IPS DF 4.7 (cell line): ENCODE results near the gene KRT74.

Source experiments
- DNase-seq: peaks from one replicate; pipeline ENCODE4 v3.0.0-alpha.2; 2013; ENCODE audit warnings: low spot score; ENCODE audit errors: extremely low read depth

KRT74 gene

DNA sequence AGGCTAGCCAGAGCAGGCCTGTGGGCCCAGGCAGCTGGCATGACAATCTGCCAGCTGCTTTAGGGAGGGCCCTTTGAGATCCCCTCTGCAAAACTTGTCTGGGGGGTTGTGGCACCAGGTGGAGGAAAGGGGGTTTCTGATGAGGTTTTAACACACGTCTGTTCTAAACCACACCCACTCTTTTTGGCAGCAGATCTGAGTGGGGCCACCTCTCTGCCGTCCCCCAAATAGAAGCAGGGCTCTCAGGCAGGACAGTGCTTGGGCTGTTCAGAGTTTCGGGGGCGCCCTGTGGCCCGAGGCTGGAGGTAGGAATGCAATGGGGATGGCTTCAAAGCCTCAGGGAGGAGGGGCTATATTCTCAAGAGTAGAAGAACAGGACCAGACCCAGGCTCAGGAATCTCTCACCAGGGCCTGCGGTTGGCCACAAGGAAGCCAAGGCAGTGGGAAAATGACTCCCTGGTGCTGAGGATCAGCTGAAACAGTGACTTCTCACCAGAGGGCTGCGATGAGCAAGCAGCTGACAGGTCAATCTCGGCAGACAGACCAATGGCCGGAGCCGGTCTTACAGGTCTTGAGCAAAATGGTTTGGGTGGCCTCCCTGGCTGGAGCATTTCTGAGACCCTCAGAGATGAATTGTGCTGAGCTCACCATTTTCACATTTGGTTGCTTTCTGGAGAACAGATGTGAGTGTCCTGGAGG lies 51.9 kb downstream of the KRT74 start:
- no peak for DNase-seq

DNA sequence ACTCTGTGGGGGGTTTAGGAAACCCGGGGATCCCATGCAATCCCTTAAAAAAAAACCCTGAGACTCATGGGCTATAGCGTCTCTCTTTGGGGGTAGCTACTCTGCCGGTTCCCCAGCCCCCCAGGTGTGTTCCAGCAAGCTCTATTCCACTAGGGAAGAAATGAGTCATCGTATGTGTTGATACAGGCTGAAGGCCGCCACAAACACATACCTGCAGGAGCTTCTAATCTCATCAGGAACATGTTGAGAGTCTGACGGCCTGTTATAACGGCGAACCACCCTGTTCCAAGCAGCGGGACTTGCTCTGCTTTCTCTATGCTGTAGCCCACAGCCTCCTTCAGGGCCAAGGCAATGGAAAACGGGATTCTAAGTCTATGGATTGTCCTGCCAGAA lies 52.5 kb downstream of the KRT74 start:
- DNase-seq = no peak

DNA sequence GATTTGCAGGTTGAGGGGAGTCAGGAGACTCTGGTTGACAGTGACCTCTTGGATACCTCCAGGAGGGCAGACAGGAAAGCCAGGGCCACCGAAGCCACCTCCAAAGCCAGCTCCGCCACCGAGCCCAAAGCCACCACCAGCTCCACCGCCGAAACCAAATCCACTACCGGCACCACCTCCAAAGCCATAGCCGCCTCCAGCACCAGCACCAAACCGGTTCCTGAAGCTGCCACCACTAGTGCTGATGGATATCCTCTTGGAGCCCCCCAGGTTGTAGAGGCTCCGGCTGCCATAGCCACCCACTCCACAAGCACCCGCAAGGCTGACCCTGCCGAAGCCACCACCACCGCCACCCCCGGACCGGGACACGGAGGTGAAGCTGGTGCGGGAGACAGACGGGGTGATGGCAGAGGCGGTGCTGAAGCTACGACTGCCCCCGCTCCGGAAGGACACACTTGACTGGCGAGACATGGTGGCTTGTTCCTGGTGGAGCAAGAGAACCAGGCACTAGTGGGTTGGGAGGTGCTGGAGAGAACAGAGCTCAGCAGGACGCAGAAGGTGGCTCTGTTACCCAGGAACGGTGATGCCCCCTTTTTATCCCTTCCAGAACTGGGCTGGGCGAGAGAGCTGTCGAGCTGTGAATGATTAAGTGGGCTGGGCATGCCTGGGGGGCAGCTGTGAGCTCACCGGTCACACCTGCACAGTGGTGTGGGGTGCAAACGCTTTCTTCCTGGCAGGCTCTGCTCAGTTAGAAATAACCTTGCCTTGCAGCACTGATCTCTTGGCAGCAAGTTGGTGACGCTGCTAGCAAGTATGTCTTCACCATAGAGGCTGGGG lies 53.6 kb downstream of the KRT74 start, which contains the start of gene KRT5:
Gene KRT5 (minus strand): TSS at position 569 of the 837 bp plus-strand sequence. CDS start 98 bp downstream, at position 471.
- DNase-seq = no peak

DNA sequence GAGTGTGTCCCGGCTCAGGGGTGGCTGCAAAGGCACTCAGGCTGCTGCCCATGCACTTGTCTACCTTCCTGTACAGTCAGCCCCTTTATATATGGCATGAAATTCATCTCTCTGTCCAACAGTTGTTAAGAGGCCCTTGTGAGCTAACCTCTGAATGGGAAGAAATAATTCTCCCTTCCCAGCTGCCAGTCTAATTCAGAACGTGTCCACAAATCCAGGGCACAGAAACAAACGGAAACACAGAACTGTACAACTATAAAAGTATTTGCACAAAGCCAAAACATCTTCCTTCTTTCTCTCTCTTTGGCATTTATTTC lies 54.3 kb downstream of the KRT74 start:
- DNase-seq = no peak

DNA sequence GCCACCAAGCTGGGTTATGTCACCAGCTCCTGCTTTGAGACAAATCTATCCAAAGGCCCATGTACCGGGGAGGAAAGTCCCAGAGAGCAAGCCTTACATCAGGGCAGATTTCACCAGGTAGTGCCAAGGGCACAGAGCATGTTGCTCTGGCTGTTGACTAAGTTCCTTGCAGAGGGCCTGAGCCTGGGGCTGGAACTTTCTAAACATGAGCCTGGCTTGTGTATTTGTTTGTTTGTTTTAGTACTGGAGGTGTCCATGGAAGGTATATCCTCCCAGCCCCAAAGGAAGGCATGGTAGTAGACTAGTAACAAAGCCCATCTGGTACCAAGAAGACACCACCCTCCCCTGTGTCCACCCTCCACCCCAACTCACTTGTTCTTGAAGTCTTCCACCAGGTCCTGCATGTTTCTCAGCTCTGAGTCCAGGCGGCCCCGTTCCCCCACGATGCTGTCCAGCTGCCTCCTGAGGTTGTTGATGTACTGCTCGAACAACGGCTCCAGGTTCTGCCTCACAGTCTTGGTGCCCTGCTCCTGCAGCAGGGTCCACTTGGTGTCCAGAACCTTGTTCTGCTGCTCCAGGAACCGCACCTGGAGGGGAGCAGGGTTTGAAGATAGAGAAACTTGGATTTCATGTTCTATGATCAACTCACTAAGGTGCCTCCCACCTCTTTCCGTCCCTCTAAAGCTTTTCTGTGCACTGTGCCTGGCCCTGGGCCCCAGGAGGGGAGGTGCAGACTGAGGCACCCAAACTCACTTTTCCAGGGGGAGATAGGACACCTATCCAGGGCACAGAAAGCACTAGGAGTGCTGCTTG lies 54.9 kb downstream of the KRT74 start:
- DNase-seq = no peak

DNA sequence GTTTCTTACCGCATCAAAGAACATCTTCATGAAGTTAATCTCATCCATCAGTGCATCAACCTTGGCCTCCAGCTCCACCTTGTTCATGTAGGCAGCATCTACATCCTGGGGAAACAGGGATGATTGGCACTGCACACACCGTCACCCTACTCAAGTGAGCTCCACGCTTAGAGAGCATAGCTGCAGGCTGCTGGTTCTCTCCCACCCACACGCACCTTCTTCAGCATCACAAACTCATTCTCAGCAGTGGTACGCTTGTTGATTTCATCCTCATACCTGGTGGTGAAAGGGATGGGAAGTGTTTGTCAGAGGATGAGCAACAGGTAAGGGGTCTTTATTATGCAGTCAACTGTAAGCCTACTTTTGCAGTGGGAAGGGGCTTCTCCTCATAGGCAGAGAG lies 55.8 kb downstream of the KRT74 start:
- no peak for DNase-seq

DNA sequence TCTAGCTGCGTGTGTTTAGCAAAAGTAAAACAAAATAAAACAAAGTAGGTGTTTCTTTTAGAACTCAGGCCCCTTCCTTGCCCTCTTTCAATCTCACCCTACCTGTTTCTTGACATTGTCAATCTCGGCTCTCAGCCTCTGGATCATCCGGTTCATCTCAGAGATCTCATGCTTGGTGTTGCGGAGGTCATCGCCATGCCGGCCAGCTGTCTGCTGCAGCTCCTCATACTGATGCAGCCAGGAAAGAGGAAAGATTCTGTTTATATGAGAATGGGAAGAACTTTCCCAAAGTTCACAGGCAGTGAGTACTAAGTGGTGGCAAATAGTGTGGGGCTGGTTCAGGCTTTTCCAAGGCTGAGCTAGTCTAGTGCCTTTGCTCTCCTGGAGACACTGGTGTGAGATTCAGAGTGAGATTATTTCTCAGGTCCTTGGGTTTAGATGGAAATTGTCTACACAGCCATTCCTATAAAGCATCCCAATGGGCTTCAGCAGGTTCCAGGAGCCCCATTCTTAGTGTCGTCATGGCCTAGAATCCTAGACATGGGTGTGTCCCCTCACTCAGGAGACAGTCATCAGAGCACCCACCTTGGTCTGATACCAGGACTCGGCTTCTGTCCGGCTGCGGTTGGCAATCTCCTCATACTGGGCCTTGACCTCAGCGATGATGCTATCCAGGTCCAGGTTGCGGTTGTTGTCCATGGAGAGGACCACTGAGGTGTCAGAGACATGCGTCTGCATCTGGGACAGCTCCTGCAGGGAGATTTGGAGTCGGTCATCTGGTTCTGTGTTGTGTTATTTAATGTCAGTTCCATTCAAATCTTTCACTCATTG lies 56.4 kb downstream of the KRT74 start:
- DNase-seq = no peak

DNA sequence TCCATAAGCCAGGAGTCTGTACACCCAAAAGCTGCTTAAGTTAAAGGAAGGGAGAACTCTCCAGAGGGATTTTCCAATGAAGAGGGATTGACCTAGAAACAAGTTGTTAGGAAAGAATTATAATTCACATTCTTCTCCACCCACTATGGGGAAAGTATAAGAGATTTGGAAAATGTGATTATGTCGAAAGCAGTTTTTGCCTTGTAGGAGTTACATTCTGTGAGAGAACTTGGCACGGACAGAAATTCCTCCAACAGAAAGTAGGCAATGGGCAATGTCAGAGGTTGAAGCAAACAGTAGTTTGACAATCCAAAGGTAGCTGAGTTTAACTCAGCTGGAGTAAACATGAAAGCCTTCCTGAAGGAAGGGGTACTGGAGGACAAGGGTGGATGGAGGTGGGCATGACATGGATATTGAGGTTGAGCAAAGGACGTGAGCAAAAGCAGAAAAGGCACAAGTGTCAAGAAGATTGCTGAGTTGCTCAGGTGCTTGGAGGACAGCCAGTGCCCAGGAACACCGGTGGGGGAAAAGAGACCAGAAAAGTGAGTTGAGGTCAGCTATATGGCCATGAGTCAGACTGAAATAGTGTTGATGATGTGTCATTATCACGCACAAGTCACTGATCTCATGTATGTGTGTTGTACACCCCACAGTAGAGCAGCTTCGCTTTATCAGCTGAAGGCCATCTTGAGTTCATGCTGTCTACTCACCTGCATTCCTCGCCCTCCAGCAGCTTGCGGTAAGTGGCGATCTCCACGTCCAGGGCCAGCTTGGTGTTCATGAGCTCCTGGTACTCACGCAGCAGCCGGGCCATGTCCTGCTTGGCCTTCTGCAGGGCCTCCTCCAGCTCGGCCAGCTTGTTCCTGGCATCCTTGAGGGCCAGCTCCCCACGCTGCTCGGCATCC lies 57.5 kb downstream of the KRT74 start:
- DNase-seq = no peak
